GM10248 (cell line): ENCODE data around the gene NENF.
A peak's percentile ranks its signal among the peaks of the same experiment; 100 is the strongest.

ENCODE experiments used
- CTCF ChIA-PET: fragments of 300-600 bp; sonication (Branson Sonifier 250); formaldehyde crosslinking; extraction: SDS; loops from one replicate; lab custom pipeline; 2021; ENCODE audit warnings: antibody characterized with exemption; lab: Yijun Ruan, JAX
- POLR2A ChIA-PET: fragments of 350-650 bp; sonication (Branson Sonifier 250); formaldehyde crosslinking; extraction: SDS; loops from one replicate; lab custom pipeline; 2020; ENCODE audit warnings: antibody characterized with exemption; lab: Yijun Ruan, JAX
- DNase-seq: peaks from one replicate; pipeline ENCODE4 v3.0.0; 2012; ENCODE audit errors: extremely low spot score
- TF ChIP-seq, protein P1 (sequence below): IDR thresholded peaks from 2 replicates; pipeline ENCODE4 v1.5.1; 2012; ENCODE audit warnings: mild to moderate bottlenecking, low read depth; ENCODE audit errors: extremely low read depth, missing control alignments, control extremely low read depth

The NENF gene

DNA sequence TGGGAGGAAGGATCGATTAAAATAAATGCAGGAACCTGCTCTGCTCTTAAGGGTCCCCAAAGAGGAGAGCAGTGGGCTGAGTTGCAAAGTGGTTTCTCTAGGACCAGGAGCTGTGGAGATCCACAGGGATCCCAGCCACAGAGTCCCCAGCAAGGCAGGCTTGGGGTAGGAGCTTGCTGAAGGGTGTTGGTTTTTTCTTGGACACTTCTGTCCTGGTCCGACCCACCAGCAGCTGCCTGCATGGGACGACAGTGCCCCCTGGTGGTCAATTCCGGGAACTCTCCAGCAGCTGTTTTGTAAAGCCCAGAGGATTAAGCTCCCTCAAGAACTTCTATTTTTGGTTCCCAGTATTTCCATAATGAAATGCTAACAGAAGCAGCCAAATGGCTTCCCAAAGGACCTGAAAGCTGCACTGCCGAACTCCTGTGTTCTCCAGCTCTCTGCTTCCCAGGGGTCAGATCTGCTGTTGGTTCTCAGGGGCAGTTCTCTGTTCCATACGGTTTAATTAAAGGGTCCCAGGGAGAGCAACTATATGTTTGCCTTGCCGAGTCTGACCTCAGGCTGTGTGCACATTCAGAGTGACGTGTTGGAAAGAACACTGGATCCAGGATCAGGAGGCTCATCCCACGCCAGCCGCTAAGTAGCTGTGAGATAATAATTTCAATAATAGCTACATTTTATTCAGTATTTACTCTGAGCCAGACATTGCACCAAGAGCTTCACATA is 23.2 kb downstream of the NENF start:
- POLR2A ChIA-PET: interaction anchor here (1.0 kb wide), 1 partner anchor 152 kb away, joined by 5 read pairs; the partner anchor contains the start of gene ATF3

DNA sequence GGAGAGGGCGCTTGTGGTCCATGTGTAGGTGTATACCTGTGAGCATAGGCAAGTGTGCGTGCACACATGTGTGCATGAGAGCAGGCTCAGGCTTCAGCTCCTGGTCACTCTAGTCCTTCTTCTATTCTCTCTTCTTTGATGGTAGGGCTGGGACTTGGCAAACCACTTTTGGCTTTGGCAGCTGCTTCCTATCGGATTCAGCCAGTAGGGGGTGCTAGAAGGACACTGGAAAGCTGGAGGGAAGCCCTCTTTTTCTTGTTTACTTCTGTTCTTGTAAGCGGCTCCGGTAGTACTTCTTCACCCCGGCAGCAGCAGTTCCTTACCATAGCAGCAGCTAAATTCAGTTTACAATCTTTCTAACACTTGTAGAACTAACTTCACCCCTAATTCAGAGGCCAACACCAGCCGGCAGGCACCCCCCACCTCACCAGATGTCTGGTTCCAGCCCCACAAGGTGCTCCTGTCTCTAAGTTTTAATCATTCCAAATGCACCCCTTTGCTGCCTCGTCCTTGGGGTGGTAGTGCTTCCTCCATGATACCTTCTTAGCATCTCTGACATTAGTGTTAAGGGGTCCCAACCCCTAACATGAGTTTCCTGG is 25.1 kb downstream of the NENF start:
- CTCF ChIA-PET: interaction anchor here (0.6 to 11.3 kb wide), 41 partner anchors 11 to 785 kb away, joined by 3 to 221 read pairs (median 4); partner anchors contain the start of genes DTL, INTS7, NENF and NSL1

More for the DNA sequence above, 23.2 kb downstream of the NENF start:
- CTCF ChIA-PET: interaction anchor here (0.6 to 11.3 kb wide), 128 partner anchors 9 to 798 kb away, joined by 3 to 221 read pairs (median 5); partner anchors contain the start of genes ATF3, DTL, INTS7 and NENF
- peak; percentile 82 for DNase-seq
- TF ChIP-seq, protein P1, sequence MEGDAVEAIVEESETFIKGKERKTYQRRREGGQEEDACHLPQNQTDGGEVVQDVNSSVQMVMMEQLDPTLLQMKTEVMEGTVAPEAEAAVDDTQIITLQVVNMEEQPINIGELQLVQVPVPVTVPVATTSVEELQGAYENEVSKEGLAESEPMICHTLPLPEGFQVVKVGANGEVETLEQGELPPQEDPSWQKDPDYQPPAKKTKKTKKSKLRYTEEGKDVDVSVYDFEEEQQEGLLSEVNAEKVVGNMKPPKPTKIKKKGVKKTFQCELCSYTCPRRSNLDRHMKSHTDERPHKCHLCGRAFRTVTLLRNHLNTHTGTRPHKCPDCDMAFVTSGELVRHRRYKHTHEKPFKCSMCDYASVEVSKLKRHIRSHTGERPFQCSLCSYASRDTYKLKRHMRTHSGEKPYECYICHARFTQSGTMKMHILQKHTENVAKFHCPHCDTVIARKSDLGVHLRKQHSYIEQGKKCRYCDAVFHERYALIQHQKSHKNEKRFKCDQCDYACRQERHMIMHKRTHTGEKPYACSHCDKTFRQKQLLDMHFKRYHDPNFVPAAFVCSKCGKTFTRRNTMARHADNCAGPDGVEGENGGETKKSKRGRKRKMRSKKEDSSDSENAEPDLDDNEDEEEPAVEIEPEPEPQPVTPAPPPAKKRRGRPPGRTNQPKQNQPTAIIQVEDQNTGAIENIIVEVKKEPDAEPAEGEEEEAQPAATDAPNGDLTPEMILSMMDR: peak; percentile 90

DNA sequence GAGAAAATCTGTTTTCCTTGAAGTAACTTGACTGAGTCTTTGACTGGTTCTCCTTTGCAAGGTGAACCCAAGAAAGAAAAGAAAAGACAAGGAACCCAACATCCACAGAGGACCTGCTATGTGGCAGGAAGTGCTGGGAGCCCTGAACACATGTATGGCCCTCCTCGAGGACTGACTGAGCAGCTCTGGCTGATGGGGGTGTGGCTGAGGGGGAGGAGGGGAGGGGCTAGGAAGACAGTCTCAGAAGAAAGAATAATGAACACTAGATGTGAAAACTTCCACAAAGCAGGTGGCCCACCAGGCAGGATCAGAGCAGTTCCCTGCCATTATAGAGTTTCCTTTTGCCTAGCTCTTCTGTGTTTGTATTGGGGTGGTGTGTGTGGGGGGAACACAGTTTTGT is 26.1 kb downstream of the NENF start:
- DNase-seq: no peak
- ChIA-PET CTCF (interaction anchor here (0.6 to 11.3 kb wide), 15 partner anchors 10 to 777 kb away, joined by 3 to 221 read pairs (median 21); partner anchors contain the start of genes DTL and INTS7), POLR2A (interaction anchor here (0.6 to 0.7 kb wide), 2 partner anchors 150 to 447 kb away, joined by 3 to 9 read pairs; partner anchors contain the start of gene ATF3)
- TF ChIP-seq, protein P1: no peak

More for the DNA sequence above, 25.1 kb downstream of the NENF start:
- DNase-seq: peak; percentile 60
- POLR2A ChIA-PET: interaction anchor here (0.7 kb wide), 1 partner anchor 100 kb away, joined by 3 read pairs; no protein-coding TSS in a partner anchor
- TF ChIP-seq, protein P1: peak; percentile 42

DNA sequence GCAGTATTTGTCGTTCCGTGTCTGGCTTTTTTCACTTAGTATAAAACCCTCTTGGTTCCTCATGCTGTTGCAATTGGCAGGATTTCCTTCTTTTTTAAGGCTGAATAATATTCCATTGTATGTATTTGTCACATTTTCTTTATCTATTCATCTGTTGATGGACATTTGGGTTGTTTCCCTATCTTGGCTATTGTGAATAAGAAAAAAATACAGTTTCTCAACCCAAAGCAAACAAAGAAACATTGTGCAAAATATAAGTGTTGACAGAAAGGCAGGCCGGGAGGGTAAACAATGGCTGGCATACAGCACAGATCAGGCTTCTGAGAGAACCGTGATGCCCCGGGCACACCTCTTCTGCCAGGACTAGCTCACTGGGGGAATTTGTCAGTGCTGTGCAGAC is 26.9 kb downstream of the NENF start:
- POLR2A ChIA-PET: no interaction called here

DNA sequence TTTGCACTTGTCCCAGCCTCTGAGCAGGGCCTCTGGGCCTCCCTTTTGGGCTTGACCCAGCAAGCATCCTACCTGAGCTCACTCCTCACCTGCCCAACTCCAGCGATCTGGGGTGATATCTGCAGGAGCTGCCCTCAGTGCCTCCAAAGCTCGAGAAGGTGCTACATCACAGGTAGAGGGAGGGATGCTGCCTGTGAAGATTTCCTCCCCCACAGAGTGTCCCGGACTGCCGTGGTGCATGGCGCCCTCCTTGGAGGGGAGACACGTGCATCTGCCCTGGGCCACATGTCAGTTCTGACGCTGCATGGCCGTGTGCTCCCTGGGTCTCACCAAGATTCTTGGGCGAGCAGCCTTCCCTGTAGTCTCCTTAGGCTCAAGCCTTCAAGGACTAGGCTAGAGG is 27.7 kb downstream of the NENF start:
- TF ChIP-seq, protein P1: no peak
- no peak for DNase-seq
- CTCF ChIA-PET: interaction anchor here (1.0 to 11.3 kb wide), 2 partner anchors 17 to 389 kb away, joined by 4 to 221 read pairs; no protein-coding TSS in a partner anchor
- POLR2A ChIA-PET: no interaction called here

More for the DNA sequence above, 26.9 kb downstream of the NENF start:
- TF ChIP-seq, protein P1: no peak
- CTCF ChIA-PET: interaction anchor here (1.0 to 11.3 kb wide), 8 partner anchors 9 to 395 kb away, joined by 3 to 221 read pairs (median 58); no protein-coding TSS in a partner anchor
- DNase-seq: no peak
